Right atrium auricular region (tissue), 2 donors: ENCODE measurements around the gene LSR. TPM values are rescaled to one million over a fixed set of nuclear protein-coding genes. Genes with fewer than 3 reads are reported as not detected.
"Not testable (repeated sequence)": the region's sequence is repeated elsewhere in the genome, so short reads cannot be mapped to it uniquely, and the experiment has no call there.

Experiments used
- DNase-seq: peaks from one replicate; pipeline ENCODE4 v3.0.0-alpha.2; 2019; ENCODE audit warnings: low spot score
- H3K27ac ChIP-seq, 2 donors: fragments of 200-600 bp; sonication (generic); 1 replicate in 1 of 2; 2 replicates in 1 of 2; pipeline ENCODE4 v1.5.1; 2016 to 2019
- H3K27me3 ChIP-seq, 2 donors: fragments of 200-600 bp; sonication (generic); one replicate each; pipeline versions ENCODE4 v1.5.1 to v1.6.0; 2017 to 2019
- H3K36me3 ChIP-seq: fragments of 200-600 bp; sonication (generic); one replicate; pipeline ENCODE4 v1.5.1; 2016
- H3K4me1 ChIP-seq, 2 donors: fragments of 200-600 bp; sonication (generic); one replicate each; pipeline versions ENCODE4 v1.5.1 to v1.6.0; 2017 to 2019
- H3K4me3 ChIP-seq, 2 donors: fragments of 200-600 bp; sonication (generic); 1 replicate in 1 of 2; 2 replicates in 1 of 2; pipeline ENCODE4 v1.5.1; 2017 to 2019; ENCODE audit warnings: mild to moderate bottlenecking in 1 of 2, moderate library complexity in 1 of 2
- H3K9me3 ChIP-seq, 2 donors: fragments of 200-600 bp; sonication (generic); one replicate each; pipeline ENCODE4 v1.5.1; 2019
- CTCF ChIP-seq, 2 donors: fragments of 200-600 bp; sonication (generic); IDR thresholded peaks; one replicate each; pipeline ENCODE4 v1.5.1; 2019; ENCODE audit warnings: antibody characterized with exemption in 2 of 2
- total RNA-seq, 2 donors: library from RNA; depleted of rRNA; stranded (reverse); fragments of >200 nt; gene quantifications; one replicate each; pipeline ENCODE4 v1.1.0, GENCODE V29; 2016

The LSR gene
- total RNA-seq, 2 donors from 2014 or later: 7.6 to 20.1 TPM

- H3K4me3 ChIP-seq: no peak overlapping the region
- H3K4me1 ChIP-seq: peaks cover 0 to 20% of the 10 kb centered on the region in 2 donors
- no peak overlapping the region for H3K27ac ChIP-seq
- no peak for DNase-seq
- H3K36me3 ChIP-seq: peaks cover 27% of the 10 kb centered on the region
- H3K27me3 ChIP-seq: no peaks in the 10 kb centered on the region
- no peaks in the 10 kb centered on the region for H3K9me3 ChIP-seq
- TF ChIP-seq CTCF (IDR thresholded peaks at IDR 0.05): no peak
These were observed 30.6 kb downstream of the LSR start for GRCh38 chr19:35279374-35279773.

GRCh38 chr19:35279985-35280821, 31.4 kb downstream of the LSR start:
- no peaks in the 10 kb centered on the region for H3K9me3 ChIP-seq
- H3K4me3 ChIP-seq: no peak overlapping the region
- H3K4me1 ChIP-seq: peaks cover 0 to 20% of the 10 kb centered on the region in 2 donors
- H3K36me3 ChIP-seq: peaks cover 25% of the 10 kb centered on the region
- DNase-seq: no peak
- TF ChIP-seq CTCF (IDR thresholded peaks at IDR 0.05): no peak
- H3K27me3 ChIP-seq: no peaks in the 10 kb centered on the region
- H3K27ac ChIP-seq: peak overlapping the region in 1 of 2 donors; percentile 20

- Histone ChIP-seq H3K4me3 (no peak overlapping the region), H3K27ac (no peak overlapping the region), H3K36me3 (peaks cover 23% of the 10 kb centered on the region), H3K27me3 (no peaks in the 10 kb centered on the region), H3K9me3 (no peaks in the 10 kb centered on the region), H3K4me1 (peaks cover 0 to 20% of the 10 kb centered on the region in 2 donors)
- no peak for DNase-seq
- no peak for TF ChIP-seq CTCF (IDR thresholded peaks at IDR 0.05)
These were observed 32.5 kb downstream of the LSR start for GRCh38 chr19:35281303-35281702.

- Histone ChIP-seq H3K27ac (no peak overlapping the region), H3K27me3 (no peaks in the 10 kb centered on the region), H3K4me1 (peaks cover 0 to 20% of the 10 kb centered on the region in 2 donors), H3K9me3 (no peaks in the 10 kb centered on the region), H3K4me3 (no peak overlapping the region), H3K36me3 (peaks cover 2% of the 10 kb centered on the region)
- no peak for TF ChIP-seq CTCF (IDR thresholded peaks at IDR 0.05)
- DNase-seq: no peak
These were observed 35.6 kb downstream of the LSR start for GRCh38 chr19:35284153-35285094.

- no peaks in the 10 kb centered on the region for H3K27me3 ChIP-seq
- no peak for TF ChIP-seq CTCF (IDR thresholded peaks at IDR 0.05)
- no peak for DNase-seq
These were observed 36.3 kb downstream of the LSR start for GRCh38 chr19:35285095-35285449.

GRCh38 chr19:35285465-35285864, 36.7 kb downstream of the LSR start:
- H3K27me3 ChIP-seq, H3K36me3 ChIP-seq, H3K4me3 ChIP-seq, DNase-seq, H3K9me3 ChIP-seq, H3K27ac ChIP-seq: not testable (repeated sequence)
- peaks cover 0 to 11% of the 10 kb centered on the region in 2 donors for H3K4me1 ChIP-seq

More at GRCh38 chr19:35285095-35285449, 36.3 kb downstream of the LSR start:
- Histone ChIP-seq H3K4me3 (no peak overlapping the region), H3K9me3 (no peaks in the 10 kb centered on the region), H3K4me1 (peaks cover 0 to 15% of the 10 kb centered on the region in 2 donors), H3K36me3 (no peaks in the 10 kb centered on the region), H3K27ac (no peak overlapping the region)

- H3K9me3 ChIP-seq, H3K4me1 ChIP-seq, H3K27me3 ChIP-seq, H3K27ac ChIP-seq, H3K36me3 ChIP-seq, H3K4me3 ChIP-seq, DNase-seq: not testable (repeated sequence)
These were observed 37.3 kb downstream of the LSR start for GRCh38 chr19:35286101-35286500.
